Activated naive CD4-positive, alpha-beta T cell treated with anti-CD3 and anti-CD28 coated beads, Interleukin-2, amount 10 ng/mL, durations not matched to agents 7 days and 5 days (primary cell): Measurements from ENCODE around the gene FADD.
A peak's percentile ranks its signal among the peaks of the same experiment; 100 is the strongest.
"Not testable (repeated sequence)": the region's sequence is repeated elsewhere in the genome, so short reads cannot be mapped to it uniquely, and the experiment has no call there.

Source experiments
- CTCF ChIA-PET: fragments of 350-600 bp; sonication (Branson Sonifier 250); formaldehyde crosslinking; loops from one replicate; lab custom pipeline; 2021; ENCODE audit warnings: antibody characterized with exemption; lab: Charles Lee
- DNase-seq: peaks from one replicate; pipeline ENCODE4 v3.0.0-alpha.2; 2020
- H3K27ac Mint-ChIP-seq: one replicate; pipeline ENCODE4 v1.8.0; 2021; ENCODE audit warnings: mild to moderate bottlenecking, moderate library complexity, mixed read lengths
- H3K27me3 Mint-ChIP-seq: one replicate; pipeline ENCODE4 v1.8.0; 2021; ENCODE audit warnings: mild to moderate bottlenecking, mixed read lengths
- H3K36me3 Mint-ChIP-seq: one replicate; pipeline ENCODE4 v1.8.0; 2021; ENCODE audit warnings: mixed read lengths
- H3K4me1 Mint-ChIP-seq: one replicate; pipeline ENCODE4 v1.8.0; 2021; ENCODE audit warnings: mixed read lengths
- H3K4me3 Mint-ChIP-seq: one replicate; pipeline ENCODE4 v1.8.0; 2021; ENCODE audit warnings: mild to moderate bottlenecking, moderate library complexity, mixed read lengths
- H3K9me3 Mint-ChIP-seq: one replicate; pipeline ENCODE4 v1.8.0; 2021; ENCODE audit warnings: mixed read lengths

The FADD gene

DNA sequence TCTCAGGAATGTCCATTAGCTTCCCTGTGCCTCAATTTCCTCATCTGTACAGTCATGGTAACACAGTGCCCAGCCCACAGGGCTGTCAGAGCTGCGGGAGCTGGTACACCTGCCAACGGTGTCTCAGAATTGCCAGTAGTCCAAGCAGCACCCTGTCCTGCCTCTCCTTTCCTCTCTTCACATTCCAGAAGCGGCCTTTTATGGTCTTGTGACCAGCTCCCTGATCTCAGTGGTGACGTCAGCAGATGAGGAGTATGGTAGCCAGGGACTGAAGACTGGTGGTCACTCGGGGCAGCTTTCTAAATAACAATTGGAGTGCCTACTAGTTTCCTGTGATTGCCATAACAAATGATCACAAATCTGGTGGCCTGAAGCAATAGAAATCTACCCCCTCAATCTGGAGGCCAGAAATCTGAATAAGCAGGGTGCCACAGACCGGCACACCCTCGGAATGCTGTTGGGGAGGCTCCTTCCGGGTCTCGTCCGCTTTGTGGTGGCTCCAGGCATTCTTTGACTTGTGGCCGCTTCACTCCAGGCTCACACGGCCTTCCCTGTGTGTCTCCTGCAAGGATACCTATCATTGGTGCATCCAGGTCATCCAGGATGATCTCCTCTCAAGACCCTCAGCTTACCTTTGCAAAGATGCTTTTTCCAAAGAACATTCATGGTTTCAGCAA lies 2.1 kb downstream of the FADD start:
- H3K4me3 Mint-ChIP-seq: peak overlapping the region; percentile 97

DNA sequence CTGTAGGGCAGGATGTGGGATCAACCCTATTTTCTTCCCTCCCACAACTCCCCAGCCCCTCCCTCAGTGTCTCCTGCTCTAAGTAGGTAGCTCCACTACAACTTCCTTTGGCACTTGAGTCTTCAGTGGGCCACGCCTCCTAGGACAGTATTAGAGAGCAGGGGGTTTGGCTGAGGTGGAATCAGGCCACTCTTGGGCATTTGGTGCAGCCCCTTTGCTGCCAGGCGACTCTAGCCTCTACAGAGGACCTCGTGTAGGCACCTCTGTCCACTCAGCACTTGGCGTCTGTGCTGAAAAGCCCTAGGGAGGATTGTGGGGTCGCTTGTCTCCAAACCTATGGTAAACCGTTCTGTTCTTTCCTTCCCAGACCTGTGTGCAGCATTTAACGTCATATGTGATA lies 2.7 kb downstream of the FADD start:
- peak overlapping the region; percentile 97 for H3K4me3 Mint-ChIP-seq
- H3K27me3 Mint-ChIP-seq: peaks cover 13% of the 10 kb centered on the region
- peaks cover 56% of the 10 kb centered on the region for H3K36me3 Mint-ChIP-seq
- H3K27ac Mint-ChIP-seq: peak overlapping the region; percentile 68
- H3K4me1 Mint-ChIP-seq: peaks cover 64% of the 10 kb centered on the region
- CTCF ChIA-PET: no interaction called here
- DNase-seq: peak; percentile 37
- no peaks in the 10 kb centered on the region for H3K9me3 Mint-ChIP-seq

More for the DNA sequence above, 2.1 kb downstream of the FADD start:
- Mint-ChIP-seq H3K9me3 (no peaks in the 10 kb centered on the region), H3K36me3 (peaks cover 55% of the 10 kb centered on the region), H3K4me1 (peaks cover 64% of the 10 kb centered on the region), H3K27ac (peak overlapping the region; percentile 99), H3K27me3 (peaks cover 17% of the 10 kb centered on the region)
- no peak for DNase-seq
- CTCF ChIA-PET: interaction anchor here (0.8 kb wide), 1 partner anchor 12 kb away, joined by 3 read pairs; no protein-coding TSS in a partner anchor

DNA sequence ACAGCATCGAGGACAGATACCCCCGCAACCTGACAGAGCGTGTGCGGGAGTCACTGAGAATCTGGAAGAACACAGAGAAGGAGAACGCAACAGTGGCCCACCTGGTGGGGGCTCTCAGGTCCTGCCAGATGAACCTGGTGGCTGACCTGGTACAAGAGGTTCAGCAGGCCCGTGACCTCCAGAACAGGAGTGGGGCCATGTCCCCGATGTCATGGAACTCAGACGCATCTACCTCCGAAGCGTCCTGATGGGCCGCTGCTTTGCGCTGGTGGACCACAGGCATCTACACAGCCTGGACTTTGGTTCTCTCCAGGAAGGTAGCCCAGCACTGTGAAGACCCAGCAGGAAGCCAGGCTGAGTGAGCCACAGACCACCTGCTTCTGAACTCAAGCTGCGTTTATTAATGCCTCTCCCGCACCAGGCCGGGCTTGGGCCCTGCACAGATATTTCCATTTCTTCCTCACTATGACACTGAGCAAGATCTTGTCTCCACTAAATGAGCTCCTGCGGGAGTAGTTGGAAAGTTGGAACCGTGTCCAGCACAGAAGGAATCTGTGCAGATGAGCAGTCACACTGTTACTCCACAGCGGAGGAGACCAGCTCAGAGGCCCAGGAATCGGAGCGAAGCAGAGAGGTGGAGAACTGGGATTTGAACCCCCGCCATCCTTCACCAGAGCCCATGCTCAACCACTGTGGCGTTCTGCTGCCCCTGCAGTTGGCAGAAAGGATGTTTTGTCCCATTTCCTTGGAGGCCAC lies 3.3 kb downstream of the FADD start:
- H3K36me3 Mint-ChIP-seq: peaks cover 56% of the 10 kb centered on the region
- peaks cover 10% of the 10 kb centered on the region for H3K27me3 Mint-ChIP-seq
- H3K4me3 Mint-ChIP-seq: no peak overlapping the region
- no peak for DNase-seq
- H3K4me1 Mint-ChIP-seq: peaks cover 64% of the 10 kb centered on the region
- no peaks in the 10 kb centered on the region for H3K9me3 Mint-ChIP-seq
- CTCF ChIA-PET: no interaction called here
- no peak overlapping the region for H3K27ac Mint-ChIP-seq

DNA sequence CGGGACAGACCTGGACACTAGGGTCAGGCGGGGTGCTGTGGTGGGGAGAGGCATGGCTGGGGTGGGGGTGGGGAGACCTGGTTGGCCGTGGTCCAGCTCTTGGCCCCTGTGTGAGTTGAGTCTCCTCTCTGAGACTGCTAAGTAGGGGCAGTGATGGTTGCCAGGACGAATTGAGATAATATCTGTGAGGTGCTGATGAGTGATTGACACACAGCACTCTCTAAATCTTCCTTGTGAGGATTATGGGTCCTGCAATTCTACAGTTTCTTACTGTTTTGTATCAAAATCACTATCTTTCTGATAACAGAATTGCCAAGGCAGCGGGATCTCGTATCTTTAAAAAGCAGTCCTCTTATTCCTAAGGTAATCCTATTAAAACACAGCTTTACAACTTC lies 3.9 kb downstream of the FADD start:
- Mint-ChIP-seq H3K36me3 (peaks cover 56% of the 10 kb centered on the region), H3K4me1 (peaks cover 61% of the 10 kb centered on the region), H3K9me3 (no peaks in the 10 kb centered on the region), H3K4me3 (no peak overlapping the region), H3K27me3 (peaks cover 5% of the 10 kb centered on the region), H3K27ac (no peak overlapping the region)
- DNase-seq: no peak
- CTCF ChIA-PET: no interaction called here

DNA sequence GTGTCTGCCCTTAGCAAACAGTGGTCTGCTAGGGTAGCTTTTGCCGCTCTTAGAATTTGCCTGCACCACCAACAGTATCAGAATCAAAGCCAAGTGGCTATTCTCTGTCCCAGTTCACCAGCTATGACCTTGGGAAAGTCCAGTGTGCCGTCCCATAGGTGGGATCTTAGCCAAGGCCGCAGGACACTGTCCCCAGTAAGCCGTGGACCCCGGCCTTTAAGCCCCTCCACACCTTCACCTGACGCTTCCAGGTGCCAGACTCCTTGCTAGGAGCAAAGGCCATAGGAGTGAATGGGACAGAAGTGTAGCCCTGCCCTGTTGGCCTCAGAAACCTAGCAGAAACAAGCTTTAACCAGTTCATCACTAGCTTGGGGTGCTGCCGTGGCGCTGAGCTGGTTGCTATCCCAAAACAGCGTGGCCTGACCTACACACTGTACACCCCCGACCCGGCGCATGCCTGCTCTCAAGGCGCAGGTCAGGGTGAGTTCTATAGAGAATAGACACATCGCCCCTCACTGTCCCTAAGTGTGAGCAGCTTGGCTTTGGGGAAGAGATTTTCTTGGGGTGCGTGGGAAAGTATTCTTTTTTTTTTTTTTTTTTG lies 4.5 kb downstream of the FADD start:
- Mint-ChIP-seq H3K9me3 (no peaks in the 10 kb centered on the region), H3K4me1 (peaks cover 60% of the 10 kb centered on the region), H3K4me3 (no peak overlapping the region), H3K27me3 (peaks cover 4% of the 10 kb centered on the region), H3K27ac (no peak overlapping the region), H3K36me3 (peaks cover 56% of the 10 kb centered on the region)
- no peak for DNase-seq
- CTCF ChIA-PET: interaction anchor here (1.4 kb wide), 1 partner anchor 12 kb away, joined by 6 read pairs; no protein-coding TSS in a partner anchor

DNA sequence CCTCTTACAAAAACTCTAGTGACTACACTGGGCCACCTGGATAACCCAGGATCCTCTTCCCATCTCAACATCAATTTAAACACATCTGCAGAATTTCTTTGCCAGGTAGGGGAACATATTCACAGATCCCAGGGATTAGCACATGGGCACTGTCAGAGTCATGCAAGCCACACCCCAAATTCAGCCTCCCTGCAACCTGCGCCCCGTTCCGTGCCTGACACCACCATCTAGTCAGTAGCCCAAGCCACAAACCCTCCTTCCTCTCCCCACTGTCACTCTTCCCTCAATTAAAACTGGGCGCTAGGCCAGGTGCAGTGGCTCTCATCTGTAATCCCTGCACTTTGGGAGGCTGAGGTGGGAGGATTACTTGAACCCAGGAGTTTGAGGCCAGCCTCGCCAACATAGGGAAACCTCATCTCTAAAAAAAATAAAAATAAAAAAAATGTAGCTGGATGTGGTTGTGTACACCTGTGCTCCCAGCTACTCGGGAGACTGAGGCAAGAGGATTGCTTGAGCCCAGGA lies 6.4 kb downstream of the FADD start:
- DNase-seq: no peak
- Mint-ChIP-seq H3K27me3 (no peaks in the 10 kb centered on the region), H3K9me3 (no peaks in the 10 kb centered on the region), H3K27ac (peak overlapping the region; percentile 2), H3K4me1 (peaks cover 52% of the 10 kb centered on the region), H3K4me3 (no peak overlapping the region), H3K36me3 (peaks cover 48% of the 10 kb centered on the region)
- CTCF ChIA-PET: no interaction called here

DNA sequence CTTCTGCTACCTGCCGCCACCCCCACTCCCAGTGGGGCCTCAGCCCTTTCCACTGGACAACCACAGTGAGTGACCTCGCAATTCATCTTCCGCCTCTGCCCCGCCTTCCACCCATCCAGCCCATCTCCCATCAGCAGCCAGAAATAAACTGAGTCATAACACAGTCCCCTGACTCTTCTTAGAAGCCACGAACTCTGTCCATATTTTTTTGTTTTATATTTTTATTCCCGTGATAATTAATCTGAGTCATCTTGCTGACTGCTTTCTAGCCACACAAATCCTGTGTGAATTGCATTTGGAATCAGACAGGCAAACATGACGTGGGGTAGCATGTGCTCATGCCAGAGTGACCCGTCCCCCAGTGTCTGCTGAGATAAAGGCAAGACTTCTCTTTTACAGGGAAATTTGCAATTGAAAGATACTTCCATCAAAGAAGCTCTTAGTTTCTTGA lies 7.0 kb downstream of the FADD start:
- H3K36me3 Mint-ChIP-seq: peaks cover 43% of the 10 kb centered on the region
- no peaks in the 10 kb centered on the region for H3K27me3 Mint-ChIP-seq
- H3K4me1 Mint-ChIP-seq: peaks cover 45% of the 10 kb centered on the region
- CTCF ChIA-PET: no interaction called here
- no peaks in the 10 kb centered on the region for H3K9me3 Mint-ChIP-seq
- no peak overlapping the region for H3K27ac Mint-ChIP-seq
- H3K4me3 Mint-ChIP-seq: no peak overlapping the region
- DNase-seq: no peak

DNA sequence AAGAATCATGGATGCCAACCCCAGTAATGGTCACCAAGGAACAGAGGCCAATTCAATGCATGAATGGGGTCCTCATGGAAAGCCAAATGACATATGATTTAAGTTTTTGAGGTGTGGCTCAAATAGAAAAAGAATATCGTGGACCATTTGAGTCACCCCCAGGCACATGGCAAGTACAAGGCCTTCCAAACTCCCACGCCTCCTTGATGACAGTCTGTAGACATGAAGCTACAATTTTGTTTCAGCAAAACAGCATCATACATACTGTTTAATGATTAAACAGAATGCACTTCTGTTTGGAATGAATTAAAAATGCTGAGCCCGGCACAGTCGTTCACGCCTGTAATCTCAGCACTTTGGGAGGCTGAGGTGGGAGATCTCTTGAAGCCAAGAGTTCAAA lies 7.4 kb downstream of the FADD start:
- DNase-seq: no peak
- no peak overlapping the region for H3K27ac Mint-ChIP-seq
- peaks cover 41% of the 10 kb centered on the region for H3K4me1 Mint-ChIP-seq
- peaks cover 39% of the 10 kb centered on the region for H3K36me3 Mint-ChIP-seq
- no peaks in the 10 kb centered on the region for H3K27me3 Mint-ChIP-seq
- no peak overlapping the region for H3K4me3 Mint-ChIP-seq
- CTCF ChIA-PET: no interaction called here
- H3K9me3 Mint-ChIP-seq: no peaks in the 10 kb centered on the region

DNA sequence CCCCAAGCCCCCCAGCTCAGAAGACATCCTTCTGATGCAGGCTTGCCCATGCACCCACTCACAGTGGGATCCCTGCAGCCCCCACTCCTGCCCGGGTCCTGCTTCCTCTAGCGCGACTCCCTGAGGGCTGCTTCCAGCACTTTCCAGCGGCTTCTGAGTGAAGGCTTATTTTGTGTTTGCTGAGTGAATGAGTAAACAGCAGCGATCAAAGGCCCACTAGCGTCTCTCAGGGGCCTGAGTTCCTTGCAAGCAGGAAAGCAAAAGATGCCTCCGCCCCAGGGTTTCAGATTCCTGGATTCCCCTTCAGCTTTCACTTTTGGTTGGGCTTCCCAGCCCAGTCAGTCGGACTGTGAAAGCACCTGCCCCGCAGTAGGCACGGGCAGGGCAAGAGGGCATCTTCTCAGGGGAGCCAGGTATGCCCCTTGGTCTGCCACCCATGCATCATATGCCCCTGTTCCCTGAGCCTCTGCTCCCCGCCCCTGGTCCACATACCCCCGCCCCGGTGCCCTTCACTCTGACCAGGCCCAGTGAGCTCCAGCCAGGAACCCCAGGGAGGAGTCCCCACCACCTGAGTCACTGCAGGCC lies 9.2 kb downstream of the FADD start:
- Mint-ChIP-seq H3K27ac (no peak overlapping the region), H3K4me3 (no peak overlapping the region), H3K9me3 (no peaks in the 10 kb centered on the region), H3K4me1 (peaks cover 25% of the 10 kb centered on the region), H3K36me3 (peaks cover 23% of the 10 kb centered on the region), H3K27me3 (no peaks in the 10 kb centered on the region)
- no peak for DNase-seq
- CTCF ChIA-PET: no interaction called here

DNA sequence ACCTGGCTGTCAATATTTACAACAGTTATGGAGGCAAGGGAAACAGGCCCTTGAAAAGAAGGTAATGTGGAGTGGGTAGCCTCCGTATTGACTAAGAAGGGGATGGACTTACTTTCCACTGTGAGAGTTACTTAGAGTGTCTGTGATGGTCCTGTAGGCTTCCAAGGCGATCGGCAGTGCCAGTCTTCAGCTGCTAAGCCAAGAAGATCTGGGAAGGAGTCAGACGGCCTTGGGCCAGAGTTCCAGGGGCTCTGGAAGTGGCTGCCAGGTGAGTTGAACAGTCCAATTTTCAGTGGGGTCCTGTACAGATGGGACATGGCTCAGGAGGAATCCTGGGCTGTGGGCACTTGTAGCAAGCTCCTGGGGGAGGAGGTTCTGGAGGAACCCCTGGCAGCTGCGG lies 14.3 kb downstream of the FADD start:
- not testable (repeated sequence) for H3K27me3 Mint-ChIP-seq, H3K36me3 Mint-ChIP-seq, H3K9me3 Mint-ChIP-seq, H3K27ac Mint-ChIP-seq, H3K4me3 Mint-ChIP-seq, DNase-seq, H3K4me1 Mint-ChIP-seq
- CTCF ChIA-PET: interaction anchor here (0.6 kb wide), 1 partner anchor 18 kb away, joined by 3 read pairs; no protein-coding TSS in a partner anchor

DNA sequence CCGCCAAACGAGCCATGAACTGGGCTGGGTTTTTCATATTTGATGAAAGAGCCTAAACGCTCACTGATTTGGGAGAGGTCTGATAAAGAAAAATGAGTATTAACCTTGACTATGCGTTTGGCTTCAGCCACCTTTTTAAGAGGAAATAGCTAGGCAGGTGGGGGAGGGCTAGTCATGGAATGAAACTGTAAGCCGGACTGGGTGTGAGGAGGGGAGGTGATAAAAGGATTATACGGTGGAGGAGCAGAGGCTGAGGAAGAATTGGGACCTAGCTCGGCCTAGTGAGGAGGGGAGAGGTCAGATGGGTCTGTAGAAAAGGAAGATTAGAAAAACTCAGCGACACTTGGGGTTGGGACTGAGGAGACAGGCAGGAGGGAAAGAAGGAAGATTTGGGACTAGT lies 15.0 kb downstream of the FADD start:
- not testable (repeated sequence) for DNase-seq, H3K4me1 Mint-ChIP-seq, H3K9me3 Mint-ChIP-seq, H3K27ac Mint-ChIP-seq, H3K36me3 Mint-ChIP-seq, H3K4me3 Mint-ChIP-seq
- H3K27me3 Mint-ChIP-seq: peaks cover 12% of the 10 kb centered on the region
- CTCF ChIA-PET: interaction anchor here (0.6 kb wide), 1 partner anchor 18 kb away, joined by 3 read pairs; no protein-coding TSS in a partner anchor

DNA sequence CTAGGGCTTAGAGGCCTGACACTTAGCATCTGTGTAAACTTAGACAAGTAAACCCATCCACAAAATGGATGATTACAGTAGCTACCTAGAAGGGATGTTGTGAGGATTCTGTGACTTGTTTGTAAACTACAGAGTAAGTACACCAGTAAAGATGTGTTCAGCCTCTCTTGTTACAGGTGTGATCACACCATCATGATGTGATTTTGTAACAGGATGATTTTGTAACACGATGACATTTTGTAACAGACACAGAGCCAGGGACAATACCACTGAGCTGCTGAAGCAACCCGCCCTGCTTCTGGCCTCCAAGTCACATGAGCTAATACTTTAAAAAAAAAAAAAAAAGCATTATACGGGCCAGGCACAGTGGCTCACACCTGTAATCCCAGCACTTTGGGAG lies 17.0 kb downstream of the FADD start:
- Mint-ChIP-seq H3K36me3 (no peaks in the 10 kb centered on the region), H3K27ac (no peak overlapping the region), H3K27me3 (peaks cover 21% of the 10 kb centered on the region), H3K9me3 (no peaks in the 10 kb centered on the region), H3K4me3 (no peak overlapping the region), H3K4me1 (no peaks in the 10 kb centered on the region)
- CTCF ChIA-PET: no interaction called here
- DNase-seq: no peak

DNA sequence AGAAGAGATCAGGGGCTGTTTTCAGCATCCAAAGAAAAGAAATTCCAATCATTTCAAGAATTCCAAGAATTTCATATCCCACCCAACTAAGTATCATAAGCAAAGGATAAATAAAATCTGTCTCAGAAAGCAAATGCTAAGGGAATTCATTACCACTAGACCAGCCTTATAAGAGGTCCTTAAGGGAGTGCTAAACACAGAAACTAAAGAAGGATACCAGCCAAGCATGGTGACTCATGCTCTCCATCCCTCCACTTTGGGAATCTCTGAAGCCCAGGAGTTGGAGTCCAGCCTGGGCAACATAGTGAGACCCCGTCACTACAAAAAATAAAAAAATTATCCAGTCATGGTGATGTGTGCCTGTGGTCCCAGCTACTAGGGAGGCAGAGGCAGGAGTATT lies 17.8 kb downstream of the FADD start:
- peaks cover 25% of the 10 kb centered on the region for H3K27me3 Mint-ChIP-seq

DNA sequence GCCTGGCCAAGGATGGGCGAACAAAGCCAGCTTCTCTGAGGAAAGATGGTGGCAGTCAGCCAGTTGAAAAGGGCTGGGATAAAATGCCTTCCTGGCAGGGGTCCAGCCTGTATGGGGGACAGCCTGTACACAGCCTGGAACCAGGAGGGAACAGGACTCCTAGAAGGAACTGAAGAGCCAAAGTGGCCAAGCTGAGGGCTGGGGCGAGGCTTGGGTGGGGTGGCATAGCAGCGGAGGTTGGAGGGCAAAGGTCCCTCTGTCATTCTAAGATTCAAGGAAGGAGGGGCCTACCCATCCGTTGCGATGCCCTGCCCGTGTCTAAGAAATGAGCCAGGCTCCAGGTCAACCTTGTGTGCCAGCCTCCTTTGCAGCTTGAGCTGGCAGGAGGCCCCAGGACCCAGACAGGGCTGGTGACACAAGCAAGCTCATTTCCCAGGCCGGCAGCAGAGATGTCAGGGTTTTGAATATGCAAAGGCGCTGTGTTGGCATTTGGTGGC lies 22.6 kb downstream of the FADD start:
- no peaks in the 10 kb centered on the region for H3K36me3 Mint-ChIP-seq
- no peaks in the 10 kb centered on the region for H3K9me3 Mint-ChIP-seq
- no peak overlapping the region for H3K27ac Mint-ChIP-seq
- H3K4me1 Mint-ChIP-seq: no peaks in the 10 kb centered on the region
- H3K27me3 Mint-ChIP-seq: peaks cover 25% of the 10 kb centered on the region
- no peak for DNase-seq
- CTCF ChIA-PET: no interaction called here
- no peak overlapping the region for H3K4me3 Mint-ChIP-seq

More for the DNA sequence above, 17.8 kb downstream of the FADD start:
- Mint-ChIP-seq H3K4me3 (no peak overlapping the region), H3K27ac (no peak overlapping the region), H3K4me1 (no peaks in the 10 kb centered on the region), H3K36me3 (no peaks in the 10 kb centered on the region), H3K9me3 (no peaks in the 10 kb centered on the region)
- CTCF ChIA-PET: no interaction called here
- DNase-seq: no peak
